GM23248 (cell line): Measurements from ENCODE around the gene OPN5. TPM values are rescaled to one million over a fixed set of nuclear protein-coding genes. Genes with fewer than 3 reads are reported as not detected.

Source experiments
- DNase-seq: peaks from one replicate; pipeline ENCODE4 v3.0.0-alpha.2; 2015
- H2AFZ ChIP-seq: fragments of 200-600 bp; sonication (generic); 2 replicates; pipeline ENCODE4 v1.6.1; 2016; ENCODE audit warnings: antibody characterized with exemption
- H3F3A ChIP-seq: fragments of 200-600 bp; sonication (generic); 2 replicates; pipeline ENCODE4 v1.6.1; 2016; ENCODE audit warnings: mild to moderate bottlenecking, antibody characterized with exemption, mixed run types; ENCODE audit not compliant: insufficient read depth
- H3K27ac ChIP-seq: fragments of 200-600 bp; sonication (generic); 2 replicates; pipeline ENCODE4 v1.5.1; 2016; ENCODE audit warnings: mild to moderate bottlenecking
- H3K27me3 ChIP-seq: fragments of 200-600 bp; sonication (generic); replicated peaks from 2 replicates; pipeline ENCODE4 v1.6.1; 2016; ENCODE audit warnings: mild to moderate bottlenecking; ENCODE audit not compliant: insufficient read depth
- H3K36me3 ChIP-seq: fragments of 200-600 bp; sonication (generic); 2 replicates; pipeline ENCODE4 v1.6.1; 2016; ENCODE audit warnings: low read depth, mild to moderate bottlenecking
- H3K4me1 ChIP-seq: fragments of 200-600 bp; sonication (generic); 2 replicates; pipeline ENCODE4 v1.6.1; 2016; ENCODE audit warnings: mild to moderate bottlenecking; ENCODE audit not compliant: insufficient read depth
- H3K4me2 ChIP-seq: fragments of 200-600 bp; sonication (generic); one replicate; pipeline ENCODE4 v1.6.1; 2016; ENCODE audit warnings: mild to moderate bottlenecking; ENCODE audit not compliant: unreplicated experiment
- H3K4me3 ChIP-seq: fragments of 200-600 bp; sonication (generic); 2 replicates; pipeline ENCODE4 v1.5.1; 2016; ENCODE audit warnings: mild to moderate bottlenecking
- H3K79me2 ChIP-seq: fragments of 200-600 bp; sonication (generic); 2 replicates; pipeline ENCODE4 v1.6.1; 2016; ENCODE audit warnings: mild to moderate bottlenecking; ENCODE audit not compliant: insufficient read depth
- H3K9ac ChIP-seq: fragments of 200-600 bp; sonication (generic); 2 replicates; pipeline ENCODE4 v1.6.1; 2016; ENCODE audit warnings: mild to moderate bottlenecking
- H3K9me2 ChIP-seq: fragments of 200-600 bp; sonication (generic); 2 replicates; pipeline ENCODE4 v1.6.1; 2016; ENCODE audit warnings: mixed run types, mild to moderate bottlenecking, moderate library complexity; ENCODE audit not compliant: insufficient read depth
- H3K9me3 ChIP-seq: fragments of 200-600 bp; sonication (generic); one replicate; pipeline ENCODE4 v1.6.1; 2017; ENCODE audit warnings: low read depth
- H4K20me1 ChIP-seq: fragments of 200-600 bp; sonication (generic); 2 replicates; pipeline ENCODE4 v1.6.0; 2016; ENCODE audit not compliant: insufficient read depth
- EZH2 ChIP-seq: fragments of 200-600 bp; sonication (generic); IDR thresholded peaks from 2 replicates; pipeline ENCODE4 v1.6.1; 2018; ENCODE audit warnings: antibody characterized with exemption, mild to moderate bottlenecking; ENCODE audit not compliant: insufficient read depth, poor library complexity, severe bottlenecking
- EZH2phosphoT487 ChIP-seq: fragments of 200-600 bp; sonication (generic); IDR thresholded peaks from 2 replicates; pipeline ENCODE4 v1.6.1; 2018; ENCODE audit warnings: antibody characterized with exemption, moderate library complexity, mild to moderate bottlenecking, low read depth; ENCODE audit not compliant: insufficient read depth
- WGBS, 2 experiments: methylation state at CpG; one replicate each; pipeline ENCODE4 v1.1.6; 2015 to 2017; ENCODE audit warnings: low lambda C conversion rate in 2 of 2, low coverage in 1 of 2; ENCODE audit errors: missing lambda C conversion rate in 2 of 2; 5-methylcytosine and 5-hydroxymethylcytosine counted together
- in situ Hi-C: fragments of 300-500 bp; cut with MboI; formaldehyde crosslinking; loops from 2 replicates; pipeline ENCODE4 v1.15.0; 2020
- polyA plus RNA-seq: library from polyadenylated mRNA; unstranded; fragments of >200 nt; fragmentation: Nextera tagmentation; extraction: Ambion mirVana; gene quantifications from 2 replicates; pipeline ENCODE4 v1.2.1, GENCODE V29; 2016
- total RNA-seq: library from RNA; depleted of rRNA; stranded (reverse); fragments of >200 nt; shearing (Covaris generic); gene quantifications from 2 replicates; pipeline ENCODE4 v1.2.3, GENCODE V29; 2014

The OPN5 gene
- total and polyA plus RNA-seq, 2 experiments from 2014 or later = not detected

GRCh38 chr6:47780510-47781356 is 1.1 kb upstream of the OPN5 start:
- no peaks in the 10 kb centered on the region for H4K20me1 ChIP-seq
- H3K4me1 ChIP-seq = no peaks in the 10 kb centered on the region
- H3K27ac ChIP-seq = no peak overlapping the region
- no peak overlapping the region for H3K4me2 ChIP-seq
- no peak overlapping the region for H3K9ac ChIP-seq
- TF ChIP-seq EZH2phosphoT487 (no peak), EZH2 (no peak)
- no peaks in the 10 kb centered on the region for H3K79me2 ChIP-seq
- peaks cover 28% of the 10 kb centered on the region for H3K27me3 ChIP-seq
- no peak overlapping the region for H3K4me3 ChIP-seq
- no peaks in the 10 kb centered on the region for H3K36me3 ChIP-seq
- H3K9me3 ChIP-seq = no peaks in the 10 kb centered on the region
- H2AFZ ChIP-seq = peak overlapping the region; percentile 46; the same call in 1 of the 2 replicates
- peak; percentile 75 for DNase-seq
- H3F3A ChIP-seq = no peaks in the 10 kb centered on the region
- in situ Hi-C loops = loop anchor here (10.0 to 25.0 kb wide), 3 partner anchors 146 to 1632 kb away; no protein-coding TSS in a partner anchor
- WGBS, 2 experiments = 0 to 1% methylated on average over 6 of the region's 6 CpGs
- H3K9me2 ChIP-seq = no peaks in the 10 kb centered on the region

- no peaks in the 10 kb centered on the region for H3F3A ChIP-seq
- TF ChIP-seq EZH2phosphoT487 (no peak), EZH2 (no peak)
- no peaks in the 10 kb centered on the region for H3K79me2 ChIP-seq
- no peaks in the 10 kb centered on the region for H4K20me1 ChIP-seq
- H3K9ac ChIP-seq = no peak overlapping the region
- H3K9me3 ChIP-seq = no peaks in the 10 kb centered on the region
- WGBS, 2 experiments = 21 to 36% methylated on average over 2 of the region's 2 CpGs
- no peaks in the 10 kb centered on the region for H3K4me1 ChIP-seq
- no peak overlapping the region for H3K4me2 ChIP-seq
- H2AFZ ChIP-seq = no peak overlapping the region
- in situ Hi-C loops = loop anchor here (10.0 to 25.0 kb wide), 3 partner anchors 150 to 1627 kb away; no protein-coding TSS in a partner anchor
- DNase-seq = no peak
- no peaks in the 10 kb centered on the region for H3K9me2 ChIP-seq
- no peak overlapping the region for H3K4me3 ChIP-seq
- no peak overlapping the region for H3K27ac ChIP-seq
- no peaks in the 10 kb centered on the region for H3K36me3 ChIP-seq
- peaks cover 40% of the 10 kb centered on the region for H3K27me3 ChIP-seq
Measured at GRCh38 chr6:47785182-47785581, 3.4 kb downstream of the OPN5 start.

- H3K27me3 ChIP-seq = peaks cover 47% of the 10 kb centered on the region
- DNase-seq = peak; percentile 73
- H3K27ac ChIP-seq = no peak overlapping the region
- H3K9ac ChIP-seq = no peak overlapping the region
- H3K4me1 ChIP-seq = no peaks in the 10 kb centered on the region
- peak overlapping the region; percentile 51 for H3K4me2 ChIP-seq
- 14 to 17% methylated on average over 19 to 20 of the region's 20 CpGs for WGBS, 2 experiments
- in situ Hi-C loops = loop anchor here (10.0 to 25.0 kb wide), 3 partner anchors 153 to 1624 kb away; no protein-coding TSS in a partner anchor
- H3K79me2 ChIP-seq = no peaks in the 10 kb centered on the region
- peak overlapping the region; percentile 33; the same call in 1 of the 2 replicates for H3K4me3 ChIP-seq
- H3K9me3 ChIP-seq = no peaks in the 10 kb centered on the region
- H4K20me1 ChIP-seq = no peaks in the 10 kb centered on the region
- H3K9me2 ChIP-seq = no peaks in the 10 kb centered on the region
- no peak for TF ChIP-seq EZH2
- H3K36me3 ChIP-seq = no peaks in the 10 kb centered on the region
- no peaks in the 10 kb centered on the region for H3F3A ChIP-seq
- H2AFZ ChIP-seq = peak overlapping the region; percentile 13; the same call in 1 of the 2 replicates
Measured at GRCh38 chr6:47787620-47788497, 6.0 kb downstream of the OPN5 start.

- H3K36me3 ChIP-seq = no peaks in the 10 kb centered on the region
- H3K4me3 ChIP-seq = peak overlapping the region; percentile 33; the same call in 1 of the 2 replicates
- H3K4me1 ChIP-seq = no peaks in the 10 kb centered on the region
- in situ Hi-C loops = loop anchor here (10.0 to 25.0 kb wide), 3 partner anchors 154 to 1624 kb away; no protein-coding TSS in a partner anchor
- no peaks in the 10 kb centered on the region for H3F3A ChIP-seq
- H4K20me1 ChIP-seq = no peaks in the 10 kb centered on the region
- H3K9ac ChIP-seq = no peak overlapping the region
- 1 to 2% methylated on average over 5 of the region's 5 CpGs for WGBS, 2 experiments
- DNase-seq = peak; percentile 7
- H3K79me2 ChIP-seq = no peaks in the 10 kb centered on the region
- H3K27me3 ChIP-seq = peaks cover 46% of the 10 kb centered on the region
- H3K4me2 ChIP-seq = peak overlapping the region; percentile 51
- no peak for TF ChIP-seq EZH2phosphoT487
- no peak for TF ChIP-seq EZH2
- H2AFZ ChIP-seq = peak overlapping the region; percentile 13; the same call in 1 of the 2 replicates
- H3K9me2 ChIP-seq = no peaks in the 10 kb centered on the region
- no peak overlapping the region for H3K27ac ChIP-seq
- H3K9me3 ChIP-seq = no peaks in the 10 kb centered on the region
Measured at GRCh38 chr6:47788498-47788884, 6.7 kb downstream of the OPN5 start.
